ENCODE measurements around the gene PLCB1.

- TF ChIP-seq POLR2AphosphoS5 (IDR thresholded peaks at IDR 0.05) (no peak), POLR2A (IDR thresholded peaks at IDR 0.05; ENCODE audit: low read depth) (no peak), EP300 (IDR thresholded peaks at IDR 0.05) (no peak)
- TF ChIP-seq, protein P1, sequence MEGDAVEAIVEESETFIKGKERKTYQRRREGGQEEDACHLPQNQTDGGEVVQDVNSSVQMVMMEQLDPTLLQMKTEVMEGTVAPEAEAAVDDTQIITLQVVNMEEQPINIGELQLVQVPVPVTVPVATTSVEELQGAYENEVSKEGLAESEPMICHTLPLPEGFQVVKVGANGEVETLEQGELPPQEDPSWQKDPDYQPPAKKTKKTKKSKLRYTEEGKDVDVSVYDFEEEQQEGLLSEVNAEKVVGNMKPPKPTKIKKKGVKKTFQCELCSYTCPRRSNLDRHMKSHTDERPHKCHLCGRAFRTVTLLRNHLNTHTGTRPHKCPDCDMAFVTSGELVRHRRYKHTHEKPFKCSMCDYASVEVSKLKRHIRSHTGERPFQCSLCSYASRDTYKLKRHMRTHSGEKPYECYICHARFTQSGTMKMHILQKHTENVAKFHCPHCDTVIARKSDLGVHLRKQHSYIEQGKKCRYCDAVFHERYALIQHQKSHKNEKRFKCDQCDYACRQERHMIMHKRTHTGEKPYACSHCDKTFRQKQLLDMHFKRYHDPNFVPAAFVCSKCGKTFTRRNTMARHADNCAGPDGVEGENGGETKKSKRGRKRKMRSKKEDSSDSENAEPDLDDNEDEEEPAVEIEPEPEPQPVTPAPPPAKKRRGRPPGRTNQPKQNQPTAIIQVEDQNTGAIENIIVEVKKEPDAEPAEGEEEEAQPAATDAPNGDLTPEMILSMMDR (IDR thresholded peaks at IDR 0.05), result no peak
Measured at GRCh38 chr20:8267009-8267408, 134.9 kb downstream of the PLCB1 start.

Data from esophagus muscularis mucosa (tissue), 4 donors.